ENCODE data around the gene AVP. TPM values are rescaled to one million over a fixed set of nuclear protein-coding genes. Genes with fewer than 3 reads are reported as not detected.

The AVP gene
- total and polyA plus RNA-seq, 2 of the 13 experiments (the other 11 are each of a cell fraction or from before 2014, with no cell fraction given) = 0.12 TPM; not detected in 1

- no peak for TF ChIP-seq LRRFIP1 (CRISPR knock-in tag; conservative IDR thresholded peaks at IDR 0.05)
Measured at GRCh38 chr20:3080939-3081388, 3.6 kb downstream of the AVP start (continued).

DNA sequence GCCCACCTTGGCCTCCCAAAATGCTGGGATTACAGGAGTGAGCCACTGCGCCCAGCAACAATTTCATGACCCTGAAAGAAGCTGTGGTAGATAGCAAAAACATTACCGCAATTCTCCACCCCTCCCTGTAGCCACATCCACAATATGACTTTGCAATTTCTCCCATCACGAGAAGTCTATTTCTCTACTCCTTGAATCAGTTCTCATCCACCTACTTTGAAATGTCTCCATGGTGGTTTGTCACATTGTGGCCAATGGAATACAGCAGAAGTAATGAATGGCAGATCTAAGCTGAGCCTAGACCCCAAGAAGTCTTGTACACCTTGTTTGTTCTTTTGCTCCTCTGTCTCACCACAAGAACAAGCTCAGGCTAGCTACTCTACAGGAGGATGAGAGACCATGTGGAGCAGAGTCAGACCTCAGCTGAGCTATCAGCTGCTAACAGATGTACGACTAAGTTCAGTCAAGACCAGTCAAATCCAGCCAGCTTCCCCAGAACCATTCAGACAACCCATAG, 6.8 kb downstream of the AVP start:
- Histone ChIP-seq H3K4me2 (ENCODE audit: low read depth, low read length) (peak overlapping the region; percentile 25), H3K27me3 (ENCODE audit: control insufficient read depth in 1 of 2, insufficient read depth in 2 of 2, low read length in 2 of 2) (peaks cover 11 to 28% of the 10 kb centered on the region in 2 experiments; a peak in 4 of 5 replicates), H3K27ac (ENCODE audit: extremely low read length, insufficient read depth, low read length) (no peak overlapping the region), H3K79me2 (ENCODE audit: insufficient read depth, low read length) (no peaks in the 10 kb centered on the region), H3K36me3 (replicated peaks in 1 of 2; ENCODE audit: control insufficient read depth in 1 of 2, insufficient read depth in 2 of 2, low read length in 2 of 2) (no peaks in the 10 kb centered on the region), H3K9ac (ENCODE audit: insufficient read depth, low read depth, low read length) (no peak overlapping the region), H2AFZ (ENCODE audit: low read length) (no peak overlapping the region), H4K20me1 (ENCODE audit: insufficient read depth, low read length) (no peaks in the 10 kb centered on the region), H3K9me3 (ENCODE audit: low read length) (no peaks in the 10 kb centered on the region), H3K4me3 (replicated peaks in 1 of 3; ENCODE audit: insufficient read depth in 1 of 3, low read depth in 2 of 3, low read length in 3 of 3) (no peak overlapping the region), H3K4me1 (ENCODE audit: insufficient read depth, low read length) (peaks cover 66% of the 10 kb centered on the region)
- intact Hi-C loops (cut with micrococcal nuclease; ENCODE audit: unreplicated experiment) = loop anchor here (1.0 to 5.0 kb wide), 2 partner anchors 23 to 40 kb away; no protein-coding TSS in a partner anchor
- 45% methylated on average over 4 of the region's 4 CpGs for WGBS (ENCODE audit: low lambda C conversion rate)
- in situ Hi-C loops (cut with HindIII; ENCODE audit: extremely low pct_ligation_motif_present, low pct_unique_long_range_greater_than_20kb) = no loop called here
- ATAC-seq (no peak), FAIRE-seq (peak; percentile 61), DNase-seq (ENCODE audit: low spot score) (no peak)
- POLR2A ChIA-PET = interaction anchor here (0.7 kb wide), 2 partner anchors 32 to 38 kb away, joined by 3 read pairs; no protein-coding TSS in a partner anchor
- no TSS peak for BruUV-seq (replicated peaks)
- peak; percentile 96; the same call in 1 of the 2 replicates for TF ChIP-seq ZNF333 (CRISPR knock-in tag; IDR thresholded peaks at IDR 0.05; ENCODE audit: borderline replicate concordance)
- no peak for TF ChIP-seq FOXC1 (CRISPR knock-in tag; IDR thresholded peaks at IDR 0.05; ENCODE audit: borderline replicate concordance)
- peak; percentile 8; the same call in 1 of the 2 replicates for TF ChIP-seq NFE2L2 (IDR thresholded peaks at IDR 0.05; ENCODE audit: low read length)
- no peak for TF ChIP-seq ZNF441 (CRISPR knock-in tag; IDR thresholded peaks at IDR 0.05; ENCODE audit: borderline replicate concordance)
- 0 out of 2 replicates have a peak, but pooled peaks have one; percentile 2 for TF ChIP-seq PITX1 (CRISPR knock-in tag; IDR thresholded peaks at IDR 0.05)
- CTCF ChIA-PET (ENCODE audit: low intra/inter-chr PET ratio, low total read pairs) = interaction anchor here (1.1 to 4.5 kb wide), 3 partner anchors 24 to 164 kb away, joined by 4 to 61 read pairs (median 5); no protein-coding TSS in a partner anchor

Data from HepG2 (cell line).